AG10803 (cell line): Measurements from ENCODE around the gene ALOX12B.
"Not testable (repeated sequence)": the region's sequence is repeated elsewhere in the genome, so short reads cannot be mapped to it uniquely, and the experiment has no call there.

Experiments used
- DNase-seq: peaks from one replicate; pipeline ENCODE4 v3.0.0; 2010; ENCODE audit warnings: low read depth
- H3K4me3 ChIP-seq: 2 replicates; pipeline ENCODE4 v1.5.1; 2011; ENCODE audit warnings: mild to moderate bottlenecking, low read length, control low read depth
- TF ChIP-seq, protein P1 (sequence below): conservative IDR thresholded peaks from 2 replicates; pipeline ENCODE4 v1.5.1; 2011; ENCODE audit warnings: mild to moderate bottlenecking, low read length, control low read depth, inconsistent platforms

Gene ALOX12B

DNA sequence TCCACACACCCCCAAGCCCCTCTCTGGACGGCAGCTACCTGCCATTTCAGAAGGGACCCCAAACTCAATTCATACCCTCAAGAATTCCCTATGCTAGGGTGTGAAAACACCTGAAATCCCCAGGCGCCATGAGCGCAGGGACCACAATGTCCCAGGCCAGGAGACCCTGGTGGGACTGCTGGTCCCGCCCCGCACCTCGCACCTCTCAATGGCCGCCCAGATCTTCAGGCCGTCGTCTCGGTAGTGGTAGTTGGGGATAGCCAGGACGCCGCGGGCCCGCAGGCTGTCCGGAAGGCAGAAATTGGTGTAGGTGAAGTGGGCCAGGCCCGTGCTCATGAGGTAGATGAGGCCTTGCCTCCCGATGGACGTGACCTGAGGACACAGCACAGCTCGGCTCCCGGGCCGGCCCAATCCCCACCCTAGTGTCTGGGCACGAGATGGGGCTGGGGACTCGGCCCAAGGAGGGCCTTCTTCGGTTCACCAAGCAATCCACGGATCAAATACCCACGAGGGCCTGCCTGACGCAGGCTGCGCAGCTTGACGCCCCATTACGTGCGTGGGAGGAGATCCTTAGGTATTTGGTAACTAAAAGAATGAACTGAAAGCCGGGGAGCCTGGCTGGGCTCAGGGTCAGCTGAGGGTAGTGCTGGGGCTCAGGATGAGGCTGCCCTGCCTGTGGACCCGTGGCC is 21.6 kb upstream of the ALOX12B start:
- no peak overlapping the region for H3K4me3 ChIP-seq
- no peak for DNase-seq
- TF ChIP-seq, protein P1, sequence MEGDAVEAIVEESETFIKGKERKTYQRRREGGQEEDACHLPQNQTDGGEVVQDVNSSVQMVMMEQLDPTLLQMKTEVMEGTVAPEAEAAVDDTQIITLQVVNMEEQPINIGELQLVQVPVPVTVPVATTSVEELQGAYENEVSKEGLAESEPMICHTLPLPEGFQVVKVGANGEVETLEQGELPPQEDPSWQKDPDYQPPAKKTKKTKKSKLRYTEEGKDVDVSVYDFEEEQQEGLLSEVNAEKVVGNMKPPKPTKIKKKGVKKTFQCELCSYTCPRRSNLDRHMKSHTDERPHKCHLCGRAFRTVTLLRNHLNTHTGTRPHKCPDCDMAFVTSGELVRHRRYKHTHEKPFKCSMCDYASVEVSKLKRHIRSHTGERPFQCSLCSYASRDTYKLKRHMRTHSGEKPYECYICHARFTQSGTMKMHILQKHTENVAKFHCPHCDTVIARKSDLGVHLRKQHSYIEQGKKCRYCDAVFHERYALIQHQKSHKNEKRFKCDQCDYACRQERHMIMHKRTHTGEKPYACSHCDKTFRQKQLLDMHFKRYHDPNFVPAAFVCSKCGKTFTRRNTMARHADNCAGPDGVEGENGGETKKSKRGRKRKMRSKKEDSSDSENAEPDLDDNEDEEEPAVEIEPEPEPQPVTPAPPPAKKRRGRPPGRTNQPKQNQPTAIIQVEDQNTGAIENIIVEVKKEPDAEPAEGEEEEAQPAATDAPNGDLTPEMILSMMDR = no peak

- DNase-seq, H3K4me3 ChIP-seq: not testable (repeated sequence)
Measured at GRCh38 chr17:8106980-8107379, 19.5 kb upstream of the ALOX12B start.

DNA sequence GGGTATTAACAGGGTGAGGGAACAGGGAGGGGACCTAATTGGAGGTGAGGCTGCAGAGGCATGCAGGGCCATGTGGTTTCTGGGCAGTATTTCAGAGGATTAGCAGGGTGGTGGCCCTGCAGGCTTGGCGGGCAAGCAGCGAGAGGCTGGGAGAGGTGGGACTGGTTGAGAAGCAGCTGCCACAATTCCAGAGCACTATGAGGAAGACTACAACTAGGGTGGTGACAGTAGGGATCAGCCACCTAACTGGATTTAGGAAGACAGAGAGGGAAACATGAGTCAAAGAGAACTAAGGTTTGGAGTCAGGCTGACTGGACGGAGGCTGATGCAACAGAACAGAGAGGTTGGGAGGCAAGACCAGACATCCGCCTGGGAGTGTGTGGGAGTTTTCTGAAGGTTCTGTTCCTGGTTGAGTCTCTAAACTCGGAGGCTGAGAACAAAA is 18.5 kb upstream of the ALOX12B start:
- peak; percentile 27 for DNase-seq
- no peak overlapping the region for H3K4me3 ChIP-seq
- TF ChIP-seq, protein P1 = no peak

GRCh38 chr17:8104911-8105310 is 17.4 kb upstream of the ALOX12B start:
- no peak for DNase-seq
- TF ChIP-seq, protein P1 = no peak

DNA sequence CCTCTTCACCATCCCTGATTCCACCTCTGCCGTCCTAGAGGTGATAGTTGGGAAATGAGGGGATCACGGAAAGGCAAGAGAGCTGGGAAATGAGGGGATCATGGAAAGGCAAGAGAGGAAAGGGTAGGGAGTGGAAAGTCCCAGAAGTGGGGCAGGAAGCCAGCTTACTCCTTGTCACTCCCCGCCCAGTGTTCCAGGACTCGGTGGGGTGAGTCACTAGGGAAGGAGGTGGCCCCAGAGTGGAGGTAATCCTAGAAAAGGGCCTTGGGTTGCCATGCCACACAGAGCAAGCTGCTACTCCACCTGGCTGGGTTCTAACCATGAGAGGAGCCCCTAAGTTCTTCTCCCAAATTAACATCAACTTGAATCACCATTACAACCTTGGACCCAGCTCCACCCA is 16.0 kb upstream of the ALOX12B start:
- no peak overlapping the region for H3K4me3 ChIP-seq
- no peak for DNase-seq

More at GRCh38 chr17:8104911-8105310, 17.4 kb upstream of the ALOX12B start:
- H3K4me3 ChIP-seq = no peak overlapping the region

GRCh38 chr17:8101721-8102120 is 14.2 kb upstream of the ALOX12B start:
- no peak overlapping the region for H3K4me3 ChIP-seq
- DNase-seq = no peak
- TF ChIP-seq, protein P1 = no peak

More for the DNA sequence above, 16.0 kb upstream of the ALOX12B start:
- TF ChIP-seq, protein P1 = no peak

- H3K4me3 ChIP-seq = no peak overlapping the region
- no peak for DNase-seq
- TF ChIP-seq, protein P1 = no peak
Measured at GRCh38 chr17:8100763-8101162, 13.2 kb upstream of the ALOX12B start.

- no peak for DNase-seq
- H3K4me3 ChIP-seq = no peak overlapping the region
- TF ChIP-seq, protein P1 = no peak
Measured at GRCh38 chr17:8100111-8100510, 12.6 kb upstream of the ALOX12B start.
